ENCODE results near the gene GRIK4.
A peak's percentile ranks its signal among the peaks of the same experiment; 100 is the strongest.
"Not testable (repeated sequence)": the region's sequence is repeated elsewhere in the genome, so short reads cannot be mapped to it uniquely, and the experiment has no call there.

GRIK4 gene

DNA sequence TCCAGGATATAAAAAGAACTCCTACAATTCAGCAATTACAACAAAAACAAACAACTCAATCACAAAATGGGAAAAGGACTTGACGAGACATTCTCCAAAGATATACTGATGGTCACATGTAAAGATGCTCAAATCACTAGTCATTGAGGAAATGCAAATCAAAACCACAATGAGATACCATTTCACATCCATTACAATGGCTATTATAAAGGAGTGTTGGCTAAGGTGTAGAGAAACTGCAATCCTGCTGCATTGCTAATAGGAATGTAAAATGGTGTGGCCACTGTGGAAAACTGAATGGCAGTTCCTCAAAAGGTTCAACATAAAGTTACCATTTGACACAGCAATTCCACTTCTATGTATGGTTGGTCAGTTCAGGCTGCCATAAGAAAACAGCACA lies 500.5 kb downstream of the GRIK4 start:
- no peak overlapping the region for H3K27ac ChIP-seq (replicated peaks)
- TF ChIP-seq, protein P1, sequence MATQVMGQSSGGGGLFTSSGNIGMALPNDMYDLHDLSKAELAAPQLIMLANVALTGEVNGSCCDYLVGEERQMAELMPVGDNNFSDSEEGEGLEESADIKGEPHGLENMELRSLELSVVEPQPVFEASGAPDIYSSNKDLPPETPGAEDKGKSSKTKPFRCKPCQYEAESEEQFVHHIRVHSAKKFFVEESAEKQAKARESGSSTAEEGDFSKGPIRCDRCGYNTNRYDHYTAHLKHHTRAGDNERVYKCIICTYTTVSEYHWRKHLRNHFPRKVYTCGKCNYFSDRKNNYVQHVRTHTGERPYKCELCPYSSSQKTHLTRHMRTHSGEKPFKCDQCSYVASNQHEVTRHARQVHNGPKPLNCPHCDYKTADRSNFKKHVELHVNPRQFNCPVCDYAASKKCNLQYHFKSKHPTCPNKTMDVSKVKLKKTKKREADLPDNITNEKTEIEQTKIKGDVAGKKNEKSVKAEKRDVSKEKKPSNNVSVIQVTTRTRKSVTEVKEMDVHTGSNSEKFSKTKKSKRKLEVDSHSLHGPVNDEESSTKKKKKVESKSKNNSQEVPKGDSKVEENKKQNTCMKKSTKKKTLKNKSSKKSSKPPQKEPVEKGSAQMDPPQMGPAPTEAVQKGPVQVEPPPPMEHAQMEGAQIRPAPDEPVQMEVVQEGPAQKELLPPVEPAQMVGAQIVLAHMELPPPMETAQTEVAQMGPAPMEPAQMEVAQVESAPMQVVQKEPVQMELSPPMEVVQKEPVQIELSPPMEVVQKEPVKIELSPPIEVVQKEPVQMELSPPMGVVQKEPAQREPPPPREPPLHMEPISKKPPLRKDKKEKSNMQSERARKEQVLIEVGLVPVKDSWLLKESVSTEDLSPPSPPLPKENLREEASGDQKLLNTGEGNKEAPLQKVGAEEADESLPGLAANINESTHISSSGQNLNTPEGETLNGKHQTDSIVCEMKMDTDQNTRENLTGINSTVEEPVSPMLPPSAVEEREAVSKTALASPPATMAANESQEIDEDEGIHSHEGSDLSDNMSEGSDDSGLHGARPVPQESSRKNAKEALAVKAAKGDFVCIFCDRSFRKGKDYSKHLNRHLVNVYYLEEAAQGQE (IDR thresholded peaks at IDR 0.05; ENCODE audit: insufficient replicate concordance, low read depth) = no peak
- TF ChIP-seq POLR2AphosphoS5 (IDR thresholded peaks at IDR 0.05; ENCODE audit: low read depth) (no peak), GABPA (IDR thresholded peaks at IDR 0.05; ENCODE audit: low read depth) (no peak)
- no peak for DNase-seq (ENCODE audit: low read depth in 1 of 2, low spot score in 1 of 2)
- H3K27me3 ChIP-seq (ENCODE audit: insufficient read depth, poor library complexity, severe bottlenecking) = no peaks in the 10 kb centered on the region
- no peak overlapping the region for H3K4me3 ChIP-seq (replicated peaks; ENCODE audit: insufficient read depth, low read length)

DNA sequence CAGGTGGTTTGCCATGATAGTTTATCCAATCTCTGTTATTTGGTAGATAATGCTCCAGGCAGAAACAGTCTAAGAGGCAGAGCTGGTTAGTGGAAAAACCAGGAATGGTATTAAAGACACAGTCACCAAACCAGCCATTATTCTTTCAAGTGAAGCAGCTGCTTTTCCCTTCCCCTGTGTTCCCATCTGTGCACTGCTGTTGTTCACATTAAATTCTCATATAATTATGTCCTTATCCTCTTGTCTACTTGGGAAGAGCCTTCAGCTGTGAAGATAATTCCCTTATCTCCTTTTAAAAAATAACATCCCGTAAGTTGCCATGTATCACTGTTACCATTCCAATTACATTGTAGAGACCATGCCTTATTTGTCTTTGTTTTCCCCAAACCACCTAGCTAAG lies 507.2 kb downstream of the GRIK4 start:
- TF ChIP-seq, protein P1 (IDR thresholded peaks at IDR 0.05; ENCODE audit: insufficient replicate concordance, low read depth) = no peak
- no peak for TF ChIP-seq GABPA (IDR thresholded peaks at IDR 0.05; ENCODE audit: low read depth)
- no peak for TF ChIP-seq SPI1 (IDR thresholded peaks at IDR 0.05; ENCODE audit: borderline replicate concordance, low read depth)
- TF ChIP-seq, protein P2, sequence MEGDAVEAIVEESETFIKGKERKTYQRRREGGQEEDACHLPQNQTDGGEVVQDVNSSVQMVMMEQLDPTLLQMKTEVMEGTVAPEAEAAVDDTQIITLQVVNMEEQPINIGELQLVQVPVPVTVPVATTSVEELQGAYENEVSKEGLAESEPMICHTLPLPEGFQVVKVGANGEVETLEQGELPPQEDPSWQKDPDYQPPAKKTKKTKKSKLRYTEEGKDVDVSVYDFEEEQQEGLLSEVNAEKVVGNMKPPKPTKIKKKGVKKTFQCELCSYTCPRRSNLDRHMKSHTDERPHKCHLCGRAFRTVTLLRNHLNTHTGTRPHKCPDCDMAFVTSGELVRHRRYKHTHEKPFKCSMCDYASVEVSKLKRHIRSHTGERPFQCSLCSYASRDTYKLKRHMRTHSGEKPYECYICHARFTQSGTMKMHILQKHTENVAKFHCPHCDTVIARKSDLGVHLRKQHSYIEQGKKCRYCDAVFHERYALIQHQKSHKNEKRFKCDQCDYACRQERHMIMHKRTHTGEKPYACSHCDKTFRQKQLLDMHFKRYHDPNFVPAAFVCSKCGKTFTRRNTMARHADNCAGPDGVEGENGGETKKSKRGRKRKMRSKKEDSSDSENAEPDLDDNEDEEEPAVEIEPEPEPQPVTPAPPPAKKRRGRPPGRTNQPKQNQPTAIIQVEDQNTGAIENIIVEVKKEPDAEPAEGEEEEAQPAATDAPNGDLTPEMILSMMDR (IDR thresholded peaks at IDR 0.05; ENCODE audit: insufficient read depth, low read length) = no peak
- TF ChIP-seq POLR2AphosphoS5 (IDR thresholded peaks at IDR 0.05; ENCODE audit: low read depth) = no peak

DNA sequence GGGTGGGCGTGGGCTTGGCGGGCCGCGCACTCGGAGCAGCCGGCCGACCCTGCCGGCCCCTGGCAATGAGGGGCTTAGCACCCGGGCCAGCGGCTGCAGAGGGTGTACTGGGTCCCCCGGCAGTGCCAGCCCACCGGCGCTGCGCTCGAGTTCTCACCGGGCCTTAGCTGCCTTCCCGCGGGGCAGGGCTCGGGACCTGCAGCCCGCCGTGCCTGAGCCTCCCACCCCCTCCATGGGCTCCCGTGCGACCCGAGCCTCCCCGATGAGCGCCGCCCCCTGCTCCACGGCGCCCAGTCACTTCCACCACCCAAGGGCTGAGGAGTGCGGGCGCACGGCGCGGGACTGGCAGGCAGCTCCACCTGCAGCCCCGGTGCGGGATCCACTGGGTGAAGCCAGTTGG lies 510.2 kb downstream of the GRIK4 start:
- H3K4me3 ChIP-seq (replicated peaks; ENCODE audit: insufficient read depth, low read length); DNase-seq (ENCODE audit: low read depth in 1 of 2, low spot score in 1 of 2); H3K27ac ChIP-seq (replicated peaks); H3K27me3 ChIP-seq (ENCODE audit: insufficient read depth, poor library complexity, severe bottlenecking): not testable (repeated sequence)

More for the DNA sequence above, 507.2 kb downstream of the GRIK4 start:
- Histone ChIP-seq H3K4me3 (replicated peaks; ENCODE audit: insufficient read depth, low read length) (no peak overlapping the region), H3K27ac (replicated peaks) (no peak overlapping the region), H3K27me3 (ENCODE audit: insufficient read depth, poor library complexity, severe bottlenecking) (peaks cover 5% of the 10 kb centered on the region)
- no peak for DNase-seq (ENCODE audit: low read depth in 1 of 2, low spot score in 1 of 2)

DNA sequence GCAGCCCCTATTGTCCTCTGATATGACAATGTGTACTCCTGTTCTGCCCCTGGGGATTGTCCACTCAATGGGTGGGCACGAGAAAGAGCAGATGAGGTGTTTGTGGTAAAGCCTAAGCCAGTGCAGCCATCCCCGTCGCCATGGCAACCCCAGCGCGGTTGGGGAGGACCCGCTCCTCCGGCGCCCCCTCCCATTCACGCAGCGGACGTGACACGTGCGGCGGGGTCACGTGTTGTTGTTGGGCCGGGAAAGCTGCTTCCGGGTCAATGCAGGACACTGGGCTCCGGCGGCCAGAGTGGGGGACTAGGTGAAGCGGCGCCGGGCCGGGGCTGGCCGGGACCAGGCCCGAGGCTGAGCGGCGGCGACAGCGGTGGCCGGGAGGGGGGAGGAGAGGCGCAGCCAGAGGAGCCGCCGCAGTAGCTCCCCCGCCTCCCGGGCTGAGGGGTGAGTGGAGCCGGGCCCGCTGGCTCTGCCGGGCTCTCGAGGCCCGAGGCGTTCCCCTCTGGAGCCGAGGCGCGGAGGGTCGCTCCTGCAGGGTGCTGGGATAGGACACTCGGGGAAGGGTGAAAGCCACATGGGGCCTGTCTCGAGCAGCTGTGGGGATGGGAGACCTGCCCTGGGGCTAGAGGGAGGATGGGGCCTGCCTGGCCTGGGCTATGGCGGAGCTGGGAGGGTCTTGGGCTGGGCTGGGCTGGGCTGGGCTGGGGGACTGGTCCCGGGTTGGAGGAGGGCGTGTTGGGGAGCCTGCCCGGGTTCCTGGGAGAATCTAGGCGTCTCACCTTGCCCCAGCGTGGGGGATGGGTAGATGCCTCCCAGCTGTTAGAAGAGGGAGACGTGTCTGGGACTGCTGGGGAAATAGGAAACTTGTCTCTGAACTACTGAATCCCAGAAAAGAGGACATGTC lies 512.6 kb downstream of the GRIK4 start, which contains the start of gene TBCEL:
TBCEL (plus strand) TSS at position 255 of the 904 bp plus-strand sequence. CDS start 21,589 bp downstream, outside the sequence.
- no peak for TF ChIP-seq POLR2AphosphoS5 (IDR thresholded peaks at IDR 0.05; ENCODE audit: low read depth)
- TF ChIP-seq GABPA (IDR thresholded peaks at IDR 0.05; ENCODE audit: low read depth) = peak; percentile 63
- no peaks in the 10 kb centered on the region for H3K27me3 ChIP-seq (ENCODE audit: insufficient read depth, poor library complexity, severe bottlenecking)
- DNase-seq (ENCODE audit: low read depth in 1 of 2, low spot score in 1 of 2) = peak; percentile 52 to 87
- peak within 1 kb of the TSS; percentile 36 for H3K27ac ChIP-seq (replicated peaks)
- peak within 1 kb of the TSS; percentile 77 for H3K4me3 ChIP-seq (replicated peaks; ENCODE audit: insufficient read depth, low read length)

DNA sequence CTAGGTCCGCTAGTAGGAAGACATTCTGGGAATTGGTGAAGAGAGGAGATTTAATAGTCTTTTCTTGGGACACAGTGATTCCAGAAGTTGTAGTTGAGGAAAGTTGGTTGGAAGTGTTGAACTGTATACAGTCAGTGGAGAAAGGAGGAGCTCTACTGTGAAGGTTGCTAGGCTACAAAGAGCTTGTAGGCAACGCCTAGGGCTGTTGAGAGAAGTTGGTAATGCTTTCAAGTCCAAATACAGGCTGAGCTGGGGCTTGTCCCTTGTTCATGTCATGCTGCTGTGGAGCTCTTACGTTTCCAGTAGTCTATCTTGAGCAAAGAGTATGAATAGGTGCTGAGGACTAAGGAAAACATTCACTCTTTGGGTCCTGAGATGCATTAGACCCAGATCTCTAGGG lies 513.4 kb downstream of the GRIK4 start:
- no peak for DNase-seq (ENCODE audit: low read depth in 1 of 2, low spot score in 1 of 2)
- Histone ChIP-seq H3K27ac (replicated peaks) (no peak overlapping the region), H3K4me3 (replicated peaks; ENCODE audit: insufficient read depth, low read length) (no peak overlapping the region), H3K27me3 (ENCODE audit: insufficient read depth, poor library complexity, severe bottlenecking) (no peaks in the 10 kb centered on the region)
- TF ChIP-seq POLR2AphosphoS5 (IDR thresholded peaks at IDR 0.05; ENCODE audit: low read depth) (no peak), SPI1 (IDR thresholded peaks at IDR 0.05; ENCODE audit: borderline replicate concordance, low read depth) (no peak), GABPA (IDR thresholded peaks at IDR 0.05; ENCODE audit: low read depth) (no peak)
- TF ChIP-seq, protein P2 (IDR thresholded peaks at IDR 0.05; ENCODE audit: insufficient read depth, low read length) = no peak
- TF ChIP-seq, protein P1 (IDR thresholded peaks at IDR 0.05; ENCODE audit: insufficient replicate concordance, low read depth) = no peak
